WTC11 (cell line): ENCODE results near the gene TJP3. TPM values are rescaled to one million over a fixed set of nuclear protein-coding genes. Genes with fewer than 3 reads are reported as not detected.

Experiments
- ATAC-seq: fragments of 200-7000 bp; cut with Tn5 transposase; 2 replicates; pipeline ENCODE4 v1.10.0; 2021; ENCODE audit warnings: mild to moderate bottlenecking, moderate library complexity
- CTCF ChIA-PET: fragments of 300-600 bp; sonication (Branson Sonifier 250); formaldehyde crosslinking; loops from one replicate; lab custom pipeline; 2021; ENCODE audit warnings: antibody characterized with exemption; lab: Charles Lee
- POLR2A ChIA-PET: fragments of 350-600 bp; sonication (Branson Sonifier 250); formaldehyde crosslinking; loops from one replicate; lab custom pipeline; 2021; ENCODE audit warnings: antibody characterized with exemption; lab: Charles Lee
- DNase-seq: peaks from one replicate; pipeline ENCODE4 v3.0.0; 2021; ENCODE audit warnings: low spot score
- H3K27ac Mint-ChIP-seq: 2 replicates; pipeline ENCODE4 v1.8.0; 2021; ENCODE audit warnings: mixed read lengths
- H3K27me3 Mint-ChIP-seq: 2 replicates; pipeline ENCODE4 v1.8.0; 2021; ENCODE audit warnings: low read depth, mild to moderate bottlenecking, moderate library complexity, mixed read lengths
- H3K36me3 Mint-ChIP-seq: 2 replicates; pipeline ENCODE4 v1.8.0; 2021; ENCODE audit warnings: mixed read lengths
- H3K4me1 Mint-ChIP-seq: 2 replicates; pipeline ENCODE4 v1.8.0; 2022; ENCODE audit warnings: mixed read lengths
- H3K4me3 Mint-ChIP-seq: 2 replicates; pipeline ENCODE4 v1.8.0; 2021; ENCODE audit warnings: mild to moderate bottlenecking, moderate library complexity, mixed read lengths
- H3K9me3 Mint-ChIP-seq: 2 replicates; pipeline ENCODE4 v1.8.0; 2021; ENCODE audit warnings: mixed read lengths
- ATF6 ChIP-seq: sonication (generic); formaldehyde crosslinking; IDR thresholded peaks from 2 replicates; pipeline ENCODE4 v1.8.1; 2023; ENCODE audit warnings: mild to moderate bottlenecking, missing genetic modification reagents
- ETV6 ChIP-seq: sonication (generic); formaldehyde crosslinking; IDR thresholded peaks from 2 replicates; pipeline ENCODE4 v1.8.1; 2022; ENCODE audit warnings: mild to moderate bottlenecking, missing genetic modification reagents
- FOXP1 ChIP-seq: sonication (generic); formaldehyde crosslinking; IDR thresholded peaks from 2 replicates; pipeline ENCODE4 v1.8.0; 2022; ENCODE audit warnings: missing genetic modification reagents, mild to moderate bottlenecking, moderate library complexity, borderline replicate concordance
- GTF2I ChIP-seq: fragments of 250-450 bp; sonication (Bioruptor Pico); conservative IDR thresholded peaks from 2 replicates; pipeline ENCODE4 v1.4.0; 2021; ENCODE audit warnings: mild to moderate bottlenecking
- HMGA2 ChIP-seq: fragments of 250-450 bp; sonication (Bioruptor Pico); IDR thresholded peaks from 2 replicates; pipeline ENCODE4 v1.4.0; 2021; ENCODE audit warnings: mild to moderate bottlenecking, moderate library complexity
- HMGXB4 ChIP-seq: sonication (generic); formaldehyde crosslinking; IDR thresholded peaks from 2 replicates; pipeline ENCODE4 v1.8.1; 2023; ENCODE audit warnings: mild to moderate bottlenecking, moderate library complexity, missing genetic modification reagents
- MAX ChIP-seq: sonication (generic); formaldehyde crosslinking; IDR thresholded peaks from 2 replicates; pipeline ENCODE4 v1.8.0; 2022; ENCODE audit warnings: mild to moderate bottlenecking, missing genetic modification reagents
- MLX ChIP-seq: sonication (generic); formaldehyde crosslinking; IDR thresholded peaks from 2 replicates; pipeline ENCODE4 v1.8.1; 2023; ENCODE audit warnings: mild to moderate bottlenecking, missing genetic modification reagents, moderate library complexity
- NFE2L1 ChIP-seq: sonication (generic); formaldehyde crosslinking; IDR thresholded peaks from 2 replicates; pipeline ENCODE4 v1.8.1; 2023; ENCODE audit warnings: missing genetic modification reagents
- RORB ChIP-seq: fragments of 250-450 bp; sonication (Bioruptor Pico); IDR thresholded peaks from 2 replicates; pipeline ENCODE4 v1.9.0; 2021; ENCODE audit warnings: mild to moderate bottlenecking
- SP1 ChIP-seq: sonication (generic); formaldehyde crosslinking; conservative IDR thresholded peaks from 2 replicates; pipeline ENCODE4 v1.8.1; 2022; ENCODE audit warnings: missing genetic modification reagents
- ZBTB43 ChIP-seq: sonication (generic); formaldehyde crosslinking; IDR thresholded peaks from 2 replicates; pipeline ENCODE4 v1.8.1; 2023; ENCODE audit warnings: mild to moderate bottlenecking, missing genetic modification reagents
- ZNF138 ChIP-seq: sonication (generic); formaldehyde crosslinking; conservative IDR thresholded peaks from 2 replicates; pipeline ENCODE4 v1.8.1; 2022; ENCODE audit warnings: mild to moderate bottlenecking, moderate library complexity, missing genetic modification reagents
- ZNF263 ChIP-seq: sonication (generic); formaldehyde crosslinking; IDR thresholded peaks from 2 replicates; pipeline ENCODE4 v1.8.1; 2022; ENCODE audit warnings: low read depth, mild to moderate bottlenecking, moderate library complexity, missing genetic modification reagents
- ZSCAN18 ChIP-seq: fragments of 250-450 bp; sonication (Bioruptor Pico); IDR thresholded peaks from 2 replicates; pipeline ENCODE4 v2.1.2; 2022; ENCODE audit warnings: mild to moderate bottlenecking, moderate library complexity
- total RNA-seq: library from RNA; stranded (reverse); gene quantifications from 3 replicates; pipeline ENCODE4 v1.2.3, GENCODE V29; 2021

Gene TJP3
- total RNA-seq, 1 experiment from 2014 or later, result 36.2 TPM

- no peak for TF ChIP-seq NFE2L1 (CRISPR knock-in tag)
- TF ChIP-seq FOXP1, result peak; percentile 90; the same call in 1 of the 2 replicates
- TF ChIP-seq ETV6 (CRISPR knock-in tag), result peak; percentile 35; the same call in 1 of the 2 replicates
- TF ChIP-seq ZBTB43 (CRISPR knock-in tag), result no peak
- TF ChIP-seq RORB (CRISPR knock-in tag), result no peak
- TF ChIP-seq GTF2I (CRISPR knock-in tag), result 0 out of 2 replicates have a peak, but pooled peaks have one; percentile 32
- no peak for TF ChIP-seq MAX (CRISPR knock-in tag)
- no peak for TF ChIP-seq ZSCAN18
- peak; percentile 79 for TF ChIP-seq HMGXB4 (CRISPR knock-in tag)
- no peak for TF ChIP-seq MLX (CRISPR knock-in tag)
- no peak for TF ChIP-seq ZNF263
- no peak for TF ChIP-seq ATF6 (CRISPR knock-in tag)
- peak; percentile 65 for TF ChIP-seq SP1 (CRISPR knock-in tag)
Observed at GRCh38 chr19:3761382-3762129, 53.4 kb downstream of the TJP3 start, which contains the start of gene APBA3 (continued).

GRCh38 chr19:3762130-3762473, 53.9 kb downstream of the TJP3 start:
- H3K4me3 Mint-ChIP-seq, result peak overlapping the region; percentile 97
- ChIA-PET CTCF (interaction anchor here (0.6 to 3.1 kb wide), 23 partner anchors 9 to 1907 kb away, joined by 3 to 24 read pairs (median 5); partner anchors contain the start of genes ATCAY, DAPK3 and NMRK2), POLR2A (interaction anchor here (0.6 to 1.6 kb wide), 9 partner anchors 9 to 223 kb away, joined by 3 to 6 read pairs (median 4); partner anchors contain the start of genes DAPK3 and EEF2)
- no peak for TF ChIP-seq ZNF138 (CRISPR knock-in tag)
- peak; percentile 90; the same call in 1 of the 2 replicates for TF ChIP-seq HMGA2 (CRISPR knock-in tag)
- H3K27ac Mint-ChIP-seq, result peak overlapping the region; percentile 95
- peaks cover 8% of the 10 kb centered on the region for H3K4me1 Mint-ChIP-seq
- ATAC-seq, result no peak
- H3K9me3 Mint-ChIP-seq, result no peaks in the 10 kb centered on the region
- peaks cover 5% of the 10 kb centered on the region for H3K36me3 Mint-ChIP-seq
- no peak for DNase-seq
- H3K27me3 Mint-ChIP-seq, result peaks cover 3% of the 10 kb centered on the region; the same call in 1 of the 2 replicates
